ENCODE results near the gene SNRPA1.
"Not testable (repeated sequence)": the region's sequence is repeated elsewhere in the genome, so short reads cannot be mapped to it uniquely, and the experiment has no call there.

SNRPA1 gene

GRCh38 chr15:101288905-101289513, 6.0 kb downstream of the SNRPA1 start:
- no peak overlapping the region for H3K4me3 ChIP-seq (replicated peaks; ENCODE audit: low read depth, low read length)
- peak; percentile 74 for DNase-seq (ENCODE audit: low read depth)
- TF ChIP-seq, protein P1, sequence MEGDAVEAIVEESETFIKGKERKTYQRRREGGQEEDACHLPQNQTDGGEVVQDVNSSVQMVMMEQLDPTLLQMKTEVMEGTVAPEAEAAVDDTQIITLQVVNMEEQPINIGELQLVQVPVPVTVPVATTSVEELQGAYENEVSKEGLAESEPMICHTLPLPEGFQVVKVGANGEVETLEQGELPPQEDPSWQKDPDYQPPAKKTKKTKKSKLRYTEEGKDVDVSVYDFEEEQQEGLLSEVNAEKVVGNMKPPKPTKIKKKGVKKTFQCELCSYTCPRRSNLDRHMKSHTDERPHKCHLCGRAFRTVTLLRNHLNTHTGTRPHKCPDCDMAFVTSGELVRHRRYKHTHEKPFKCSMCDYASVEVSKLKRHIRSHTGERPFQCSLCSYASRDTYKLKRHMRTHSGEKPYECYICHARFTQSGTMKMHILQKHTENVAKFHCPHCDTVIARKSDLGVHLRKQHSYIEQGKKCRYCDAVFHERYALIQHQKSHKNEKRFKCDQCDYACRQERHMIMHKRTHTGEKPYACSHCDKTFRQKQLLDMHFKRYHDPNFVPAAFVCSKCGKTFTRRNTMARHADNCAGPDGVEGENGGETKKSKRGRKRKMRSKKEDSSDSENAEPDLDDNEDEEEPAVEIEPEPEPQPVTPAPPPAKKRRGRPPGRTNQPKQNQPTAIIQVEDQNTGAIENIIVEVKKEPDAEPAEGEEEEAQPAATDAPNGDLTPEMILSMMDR (IDR thresholded peaks at IDR 0.05; ENCODE audit: low read length, missing control alignments) = peak; percentile 69

DNA sequence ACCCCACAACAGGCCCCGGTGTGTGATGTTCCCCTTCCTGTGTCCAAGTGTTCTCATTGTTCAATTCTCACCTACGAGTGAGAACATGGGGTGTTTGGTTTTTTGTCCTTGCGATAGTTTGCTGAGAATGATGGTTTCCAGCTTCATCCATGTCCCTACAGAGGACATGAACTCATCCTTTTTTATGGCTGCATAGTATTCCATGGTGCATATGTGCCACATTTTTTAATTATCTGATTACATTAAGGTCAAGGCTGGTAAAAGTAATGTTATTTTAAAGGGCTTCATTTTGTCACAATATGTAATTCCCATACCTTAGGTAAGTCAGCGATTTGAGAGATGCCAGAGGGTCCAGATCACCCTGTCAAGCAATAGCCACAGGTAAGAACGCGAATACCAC, 7.7 kb downstream of the SNRPA1 start:
- H3K4me3 ChIP-seq (replicated peaks; ENCODE audit: low read depth, low read length); DNase-seq (ENCODE audit: low read depth): not testable (repeated sequence)

- TF ChIP-seq, protein P1 (IDR thresholded peaks at IDR 0.05; ENCODE audit: low read length, missing control alignments) = no peak
- no peak overlapping the region for H3K4me3 ChIP-seq (replicated peaks; ENCODE audit: low read depth, low read length)
- DNase-seq (ENCODE audit: low read depth) = no peak
Observed at GRCh38 chr15:101286471-101287114, 8.5 kb downstream of the SNRPA1 start.

DNA sequence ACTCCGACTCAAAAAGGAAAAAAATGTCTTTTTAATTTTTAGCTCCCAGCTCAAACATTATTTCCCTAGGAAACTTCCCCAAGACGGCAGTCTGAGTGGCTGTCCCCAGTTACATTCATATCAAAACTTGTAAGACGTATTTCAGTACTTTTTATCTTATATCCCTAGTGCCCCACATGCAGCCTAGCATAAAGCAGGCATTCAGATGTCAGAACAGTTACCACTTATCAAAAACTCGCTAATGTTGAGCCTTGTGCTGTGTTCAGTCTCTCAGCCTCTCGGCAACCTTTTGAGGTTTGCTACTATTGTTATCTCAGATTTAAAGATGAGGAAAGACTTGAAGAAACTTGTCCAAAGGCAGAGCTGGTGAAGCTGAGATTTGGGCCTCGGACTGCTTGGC, 11.1 kb downstream of the SNRPA1 start:
- no peak for DNase-seq (ENCODE audit: low read depth)
- H3K4me3 ChIP-seq (replicated peaks; ENCODE audit: low read depth, low read length) = no peak overlapping the region
- TF ChIP-seq, protein P1 (IDR thresholded peaks at IDR 0.05; ENCODE audit: low read length, missing control alignments) = no peak

DNA sequence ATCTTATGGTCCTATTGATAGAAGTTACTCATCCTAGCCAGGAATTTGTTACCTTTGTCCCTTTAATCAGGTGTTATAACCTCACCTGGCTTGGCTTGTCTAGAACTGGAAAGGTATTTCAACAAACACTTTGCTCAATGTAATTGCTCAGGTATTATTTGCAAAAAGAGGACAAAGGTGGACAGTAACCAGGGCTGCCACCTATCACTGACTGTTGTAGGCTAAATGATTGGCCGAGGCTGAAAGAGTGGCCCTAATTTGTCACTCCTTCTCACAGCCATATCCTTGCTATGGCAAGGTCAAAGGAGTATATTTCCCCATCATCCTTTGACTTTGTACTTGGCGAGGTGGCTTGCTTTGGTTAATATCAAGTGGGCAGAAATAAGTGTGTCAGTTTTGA, 15.0 kb downstream of the SNRPA1 start:
- TF ChIP-seq, protein P1 (IDR thresholded peaks at IDR 0.05; ENCODE audit: low read length, missing control alignments) = no peak
- no peak for DNase-seq (ENCODE audit: low read depth)
- H3K4me3 ChIP-seq (replicated peaks; ENCODE audit: low read depth, low read length) = no peak overlapping the region

DNA sequence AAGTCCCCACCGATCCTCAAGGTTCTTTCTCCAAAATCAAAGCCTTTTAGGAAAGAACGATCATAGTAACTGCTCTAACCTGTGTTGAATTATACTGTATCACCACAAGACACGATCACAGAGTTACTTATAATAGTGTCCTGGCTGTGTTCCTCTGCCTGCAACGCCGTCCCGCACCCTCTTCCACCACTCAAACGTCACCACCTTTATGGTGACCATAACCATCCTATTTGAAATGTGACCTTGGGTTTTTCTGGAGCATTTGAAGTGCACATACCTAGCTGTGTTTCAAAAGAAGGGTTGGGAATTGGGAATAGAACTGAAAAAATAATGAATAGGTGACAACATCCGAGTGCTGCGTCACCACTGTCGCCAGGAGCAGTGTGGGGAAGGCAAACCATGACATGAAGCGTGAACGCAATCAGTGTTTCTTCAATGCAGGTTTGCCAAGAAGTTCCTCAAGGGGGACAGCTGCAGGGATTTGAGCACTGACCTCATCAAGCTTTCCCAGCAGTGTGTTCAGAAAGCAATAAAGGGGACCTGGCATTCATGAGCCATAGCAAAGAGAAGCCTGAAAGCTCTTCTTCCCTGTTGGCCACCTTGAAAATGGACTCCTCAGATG, 17.0 kb downstream of the SNRPA1 start:
- peak overlapping the region; percentile 58 for H3K4me3 ChIP-seq (replicated peaks; ENCODE audit: low read depth, low read length)
- TF ChIP-seq, protein P1 (IDR thresholded peaks at IDR 0.05; ENCODE audit: low read length, missing control alignments) = no peak
- no peak for DNase-seq (ENCODE audit: low read depth)

DNA sequence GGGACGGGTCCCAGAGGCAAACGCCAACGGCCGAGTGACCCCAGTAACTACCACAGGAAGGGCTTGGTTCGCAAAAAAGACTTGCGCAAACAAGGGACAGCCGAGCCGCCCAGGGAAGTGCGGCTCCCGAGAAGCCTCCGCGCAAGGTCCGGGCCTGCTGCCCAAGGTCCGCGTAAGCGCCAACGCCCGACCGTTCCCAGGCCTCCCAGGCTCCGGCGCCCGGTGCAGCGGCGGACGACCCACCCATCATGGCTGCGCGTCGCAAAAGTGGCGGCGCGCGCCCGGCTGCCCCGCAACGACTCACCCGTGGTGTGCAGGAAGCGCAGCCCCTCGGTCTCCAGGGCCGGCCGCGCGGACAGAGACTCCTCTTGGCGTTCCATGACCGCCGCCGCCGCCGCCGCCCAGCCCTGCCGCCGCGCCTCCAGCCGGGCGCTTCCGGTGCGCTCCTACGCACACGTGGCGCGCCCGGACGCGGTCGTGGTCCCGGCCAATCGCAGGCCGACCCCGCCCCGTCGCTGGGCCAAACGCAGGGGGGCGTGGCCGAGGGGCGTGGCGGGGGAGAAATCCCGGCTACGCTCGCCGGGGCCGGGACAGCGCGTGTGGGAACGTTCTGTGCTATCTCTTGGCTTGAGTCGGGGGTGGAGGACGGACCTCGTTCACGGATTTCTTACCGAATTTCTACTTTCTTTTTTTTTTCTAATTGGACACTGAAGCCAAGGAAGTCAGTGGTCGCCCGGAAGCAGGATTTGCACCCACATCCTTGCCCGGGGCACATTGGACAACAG, 17.8 kb downstream of the SNRPA1 start, which contains the start of gene SELENOS:
SELENOS (minus strand) TSS at position 448 of the 785 bp plus-strand sequence; CDS start at position 380, 68 bp downstream.
- peak within 1 kb of the TSS; percentile 83 for H3K4me3 ChIP-seq (replicated peaks; ENCODE audit: low read depth, low read length)
- TF ChIP-seq, protein P1 (IDR thresholded peaks at IDR 0.05; ENCODE audit: low read length, missing control alignments) = no peak
- DNase-seq (ENCODE audit: low read depth) = peak; percentile 92
